ENCODE results near the gene ADCY3.

ADCY3 gene

DNA sequence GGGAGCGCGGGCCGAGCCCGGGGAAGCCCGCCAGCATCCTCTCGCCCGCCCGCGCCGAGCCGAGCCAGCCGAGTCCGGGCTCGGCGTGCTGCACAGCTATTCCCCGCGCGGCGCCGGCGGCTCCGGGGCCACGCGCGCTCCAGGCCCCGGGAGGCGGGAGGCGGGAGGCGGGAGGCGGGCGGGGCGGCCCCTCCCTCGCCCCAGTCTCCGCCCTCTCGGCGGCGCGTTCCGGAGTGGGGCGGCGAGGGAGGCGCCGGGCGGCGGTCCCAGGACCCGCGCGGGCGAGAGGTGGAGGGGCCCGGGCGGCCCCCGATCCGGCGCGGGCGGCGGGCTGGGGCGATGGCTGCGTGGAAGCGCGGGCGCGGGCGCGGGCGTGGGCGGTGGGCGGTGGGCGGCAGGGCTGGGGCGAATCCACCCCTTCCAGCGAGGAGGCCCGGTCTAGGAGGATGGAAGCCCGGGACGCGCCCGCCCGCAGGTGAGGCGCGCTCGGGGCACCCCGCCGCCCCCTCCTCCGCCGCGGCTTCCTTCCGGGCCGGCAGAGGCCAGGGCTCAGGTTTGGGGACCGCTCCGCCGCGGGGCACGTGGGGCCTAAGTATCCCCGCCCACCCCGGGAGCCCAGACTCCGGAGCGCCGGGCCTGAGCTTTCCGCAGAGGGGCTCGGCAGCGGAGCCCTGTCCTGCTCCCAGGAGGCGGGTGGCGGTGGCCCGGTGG lies at the start of gene ADCY3:
ADCY3 (minus strand) TSS at position 140 of the 711 bp plus-strand sequence. CDS start 1,250 bp downstream, outside the sequence.
- ChIA-PET POLR2A (no interaction called here), CTCF (interaction anchor here (1.0 to 2.0 kb wide), 3 partner anchors 16 to 34 kb away, joined by 4 to 5 read pairs (median 4); no protein-coding TSS in a partner anchor)
- peak; percentile 85 for DNase-seq (ENCODE audit: extremely low spot score)
- TF ChIP-seq CTCF (IDR thresholded peaks at IDR 0.05; ENCODE audit: control extremely low read depth, extremely low read depth, low read depth, missing control alignments), result no peak

DNA sequence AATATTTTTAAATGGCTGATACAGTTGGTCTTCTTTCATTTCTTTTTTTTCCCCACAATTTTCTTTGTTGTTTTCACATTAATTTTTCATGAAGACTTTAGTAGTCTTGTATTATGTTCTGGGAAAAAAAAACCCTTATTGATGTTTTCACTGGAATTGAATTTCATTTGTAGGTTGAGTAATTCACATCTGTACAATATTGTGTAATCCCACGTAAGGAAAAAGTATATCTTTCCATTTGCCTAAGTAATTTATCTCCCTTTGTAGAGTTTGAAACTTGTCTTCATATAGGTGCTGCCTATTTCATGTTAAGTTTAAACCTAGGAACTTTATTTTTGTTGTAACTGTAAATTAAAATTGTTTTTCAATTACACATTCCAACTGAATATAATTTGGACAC lies 49.7 kb upstream of the ADCY3 start:
- no peak for DNase-seq (ENCODE audit: extremely low spot score)
- CTCF ChIA-PET, result interaction anchor here (1.3 to 1.5 kb wide), 2 partner anchors 13 to 18 kb away, joined by 3 read pairs; no protein-coding TSS in a partner anchor
- POLR2A ChIA-PET, result no interaction called here
- no peak for TF ChIP-seq CTCF (IDR thresholded peaks at IDR 0.05; ENCODE audit: control extremely low read depth, extremely low read depth, low read depth, missing control alignments)

- POLR2A ChIA-PET, result no interaction called here
- DNase-seq (ENCODE audit: extremely low spot score), result no peak
- CTCF ChIA-PET, result interaction anchor here (1.5 to 2.2 kb wide), 3 partner anchors 9 to 19 kb away, joined by 5 to 9 read pairs (median 7); no protein-coding TSS in a partner anchor
- TF ChIP-seq CTCF (IDR thresholded peaks at IDR 0.05; ENCODE audit: control extremely low read depth, extremely low read depth, low read depth, missing control alignments), result no peak
These were observed 41.9 kb upstream of the ADCY3 start for GRCh38 chr2:24961903-24962302.

GRCh38 chr2:24959761-24960160 lies 39.7 kb upstream of the ADCY3 start:
- no peak for DNase-seq (ENCODE audit: extremely low spot score)
- no peak for TF ChIP-seq CTCF (IDR thresholded peaks at IDR 0.05; ENCODE audit: control extremely low read depth, extremely low read depth, low read depth, missing control alignments)
- ChIA-PET CTCF (interaction anchor here (1.8 kb wide), 1 partner anchor 16 kb away, joined by 4 read pairs; no protein-coding TSS in a partner anchor), POLR2A (no interaction called here)

DNA sequence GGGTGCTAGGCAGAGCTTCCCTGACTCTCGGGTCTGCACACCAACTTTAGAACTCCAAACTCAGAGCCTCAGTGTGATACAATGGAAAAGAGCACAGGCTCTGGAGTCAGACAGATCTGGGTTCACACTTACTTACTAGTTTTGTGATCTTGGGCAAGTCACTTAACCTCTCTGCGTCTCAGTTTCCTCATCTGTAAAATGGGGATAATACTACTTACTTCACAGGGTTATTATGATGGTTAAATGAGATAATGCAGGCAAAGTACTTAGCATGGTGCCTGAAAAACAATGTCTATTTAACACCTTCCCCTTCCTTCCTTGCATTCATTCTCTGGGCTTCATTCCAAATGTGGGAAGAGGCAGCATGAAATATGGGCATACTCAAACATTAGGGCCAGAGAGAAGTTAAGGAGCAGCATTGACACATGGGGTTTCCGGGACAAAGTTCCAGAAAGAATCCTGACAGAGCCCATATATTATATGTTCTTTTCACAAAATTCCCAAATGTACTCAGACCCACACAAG lies 38.4 kb upstream of the ADCY3 start:
- TF ChIP-seq CTCF (IDR thresholded peaks at IDR 0.05; ENCODE audit: control extremely low read depth, extremely low read depth, low read depth, missing control alignments), result no peak
- DNase-seq (ENCODE audit: extremely low spot score), result no peak
- CTCF ChIA-PET, result interaction anchor here (1.3 to 1.8 kb wide), 2 partner anchors 15 to 17 kb away, joined by 3 to 4 read pairs; no protein-coding TSS in a partner anchor
- POLR2A ChIA-PET, result no interaction called here

DNA sequence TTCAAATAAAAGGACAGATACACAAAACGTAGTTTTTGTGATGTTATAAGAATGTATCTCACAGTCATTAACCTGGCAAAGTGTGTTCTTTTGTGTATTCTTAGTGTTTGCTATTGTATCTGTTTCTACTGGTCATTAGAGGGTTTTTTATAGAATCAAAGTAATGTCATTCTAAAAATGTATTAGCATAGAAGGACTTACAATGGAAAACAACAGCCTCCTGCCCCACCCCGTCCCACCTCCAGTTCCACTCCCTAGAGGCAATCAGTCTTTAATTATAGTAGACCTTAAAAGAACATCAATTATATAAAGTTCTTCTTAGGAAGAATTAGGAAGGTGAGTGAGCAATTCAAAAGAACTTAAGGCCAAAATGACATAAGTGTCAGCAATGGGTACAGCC lies 37.9 kb upstream of the ADCY3 start:
- ChIA-PET CTCF (interaction anchor here (1.3 kb wide), 1 partner anchor 14 kb away, joined by 3 read pairs; no protein-coding TSS in a partner anchor), POLR2A (no interaction called here)
- no peak for TF ChIP-seq CTCF (IDR thresholded peaks at IDR 0.05; ENCODE audit: control extremely low read depth, extremely low read depth, low read depth, missing control alignments)
- no peak for DNase-seq (ENCODE audit: extremely low spot score)
